HEK293 (cell line): ENCODE measurements around the gene CBX5.

Experiments used
- CTCF ChIP-seq: fragments of 450-650 bp; formaldehyde crosslinking; IDR thresholded peaks from 2 replicates; pipeline ENCODE4 v1.5.1; 2016; ENCODE audit warnings: missing biosample characterization, missing genetic modification characterization
- INSM2 ChIP-seq: fragments of 450-650 bp; formaldehyde crosslinking; IDR thresholded peaks from 2 replicates; pipeline ENCODE4 v1.5.1; 2016; ENCODE audit warnings: missing biosample characterization, missing genetic modification characterization
- KLF9 ChIP-seq: fragments of 450-650 bp; formaldehyde crosslinking; IDR thresholded peaks from 2 replicates; pipeline ENCODE4 v1.5.1; 2016; ENCODE audit warnings: missing biosample characterization, missing genetic modification characterization, low read depth
- MZF1 ChIP-seq: fragments of 450-650 bp; formaldehyde crosslinking; IDR thresholded peaks from 2 replicates; pipeline ENCODE4 v1.5.1; 2017; ENCODE audit warnings: missing biosample characterization, missing genetic modification characterization, borderline replicate concordance
- PRDM10 ChIP-seq: fragments of 450-650 bp; formaldehyde crosslinking; IDR thresholded peaks from 2 replicates; pipeline ENCODE4 v1.5.1; 2016; ENCODE audit warnings: missing biosample characterization, missing genetic modification characterization
- WT1 ChIP-seq: fragments of 450-650 bp; formaldehyde crosslinking; IDR thresholded peaks from 2 replicates; pipeline ENCODE4 v1.5.1; 2016; ENCODE audit warnings: missing biosample characterization, missing genetic modification characterization
- ZBTB48 ChIP-seq: fragments of 450-650 bp; formaldehyde crosslinking; IDR thresholded peaks from 2 replicates; pipeline ENCODE4 v1.5.1; 2016; ENCODE audit warnings: missing biosample characterization, missing genetic modification characterization
- ZFP41 ChIP-seq: fragments of 450-650 bp; formaldehyde crosslinking; IDR thresholded peaks from 2 replicates; pipeline ENCODE4 v1.5.1; 2016; ENCODE audit warnings: missing biosample characterization, missing genetic modification characterization, borderline replicate concordance
- ZNF169 ChIP-seq: fragments of 450-650 bp; formaldehyde crosslinking; IDR thresholded peaks from 2 replicates; pipeline ENCODE4 v1.5.1; 2016; ENCODE audit warnings: missing biosample characterization, missing genetic modification characterization
- ZNF18 ChIP-seq: fragments of 450-650 bp; formaldehyde crosslinking; IDR thresholded peaks from 2 replicates; pipeline ENCODE4 v1.5.1; 2016; ENCODE audit warnings: missing biosample characterization, missing genetic modification characterization
- ZNF184 ChIP-seq: fragments of 450-650 bp; IDR thresholded peaks from 2 replicates; pipeline ENCODE4 v1.5.1; 2018; ENCODE audit warnings: missing biosample characterization, mild to moderate bottlenecking, missing genetic modification characterization
- ZNF248 ChIP-seq: fragments of 450-650 bp; formaldehyde crosslinking; IDR thresholded peaks from 2 replicates; pipeline ENCODE4 v1.5.1; 2017; ENCODE audit warnings: missing biosample characterization, missing genetic modification characterization
- ZNF266 ChIP-seq: fragments of 450-650 bp; formaldehyde crosslinking; IDR thresholded peaks from 2 replicates; pipeline ENCODE4 v1.5.1; 2016; ENCODE audit warnings: missing biosample characterization, missing genetic modification characterization, low read depth
- ZNF404 ChIP-seq: fragments of 450-650 bp; formaldehyde crosslinking; IDR thresholded peaks from 2 replicates; pipeline ENCODE4 v1.5.1; 2017; ENCODE audit warnings: missing biosample characterization, missing genetic modification characterization
- ZNF416 ChIP-seq: fragments of 450-650 bp; formaldehyde crosslinking; IDR thresholded peaks from 2 replicates; pipeline ENCODE4 v1.5.1; 2016; ENCODE audit warnings: missing biosample characterization, missing genetic modification characterization
- ZNF530 ChIP-seq: fragments of 450-650 bp; formaldehyde crosslinking; IDR thresholded peaks from 2 replicates; pipeline ENCODE4 v1.5.1; 2016; ENCODE audit warnings: low read depth, missing biosample characterization, missing genetic modification characterization
- ZNF549 ChIP-seq: fragments of 450-650 bp; IDR thresholded peaks from 2 replicates; pipeline ENCODE4 v1.5.1; 2018; ENCODE audit warnings: missing biosample characterization, missing genetic modification characterization, mild to moderate bottlenecking, inconsistent platforms, moderate library complexity
- ZNF580 ChIP-seq: fragments of 450-650 bp; formaldehyde crosslinking; IDR thresholded peaks from 2 replicates; pipeline ENCODE4 v1.5.1; 2016; ENCODE audit warnings: missing biosample characterization, missing genetic modification characterization
- ZNF629 ChIP-seq: fragments of 450-650 bp; formaldehyde crosslinking; IDR thresholded peaks from 2 replicates; pipeline ENCODE4 v1.5.1; 2017; ENCODE audit warnings: missing biosample characterization, missing genetic modification characterization
- TF ChIP-seq, protein P1 (sequence below): fragments of 450-650 bp; formaldehyde crosslinking; IDR thresholded peaks from 2 replicates; pipeline ENCODE4 v1.5.1; 2016; ENCODE audit warnings: missing biosample characterization, missing genetic modification characterization
- TF ChIP-seq, protein P2 (sequence below): fragments of 450-650 bp; formaldehyde crosslinking; conservative IDR thresholded peaks from 2 replicates; pipeline ENCODE4 v1.5.1; 2016; ENCODE audit warnings: low read depth, missing biosample characterization, missing genetic modification characterization

CBX5 gene

DNA sequence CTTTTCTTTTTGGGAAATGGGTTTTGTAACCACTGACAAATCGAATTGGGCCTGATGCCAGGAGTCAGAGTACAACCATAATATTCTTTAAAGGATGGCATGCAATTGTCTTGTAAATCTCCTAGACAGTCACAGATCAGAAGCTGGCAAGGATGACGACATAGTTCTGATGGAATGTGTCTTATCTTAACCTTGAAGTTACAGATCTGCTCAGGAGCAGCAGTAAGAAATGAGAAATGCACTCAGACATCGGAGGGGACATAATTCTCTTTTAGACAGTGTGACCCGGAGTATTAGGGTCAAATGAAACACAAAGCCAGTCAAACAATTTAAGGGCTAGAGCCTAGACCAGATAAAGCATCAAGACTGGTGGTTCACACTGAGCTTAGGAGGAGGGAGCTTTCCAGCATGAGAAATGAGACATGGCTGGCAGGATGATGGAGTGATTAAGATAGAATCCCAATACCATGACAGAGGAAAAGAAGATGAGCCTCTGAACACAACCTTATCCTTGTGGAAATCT lies 17.5 kb downstream of the CBX5 start (continued):
- TF ChIP-seq, protein P1, sequence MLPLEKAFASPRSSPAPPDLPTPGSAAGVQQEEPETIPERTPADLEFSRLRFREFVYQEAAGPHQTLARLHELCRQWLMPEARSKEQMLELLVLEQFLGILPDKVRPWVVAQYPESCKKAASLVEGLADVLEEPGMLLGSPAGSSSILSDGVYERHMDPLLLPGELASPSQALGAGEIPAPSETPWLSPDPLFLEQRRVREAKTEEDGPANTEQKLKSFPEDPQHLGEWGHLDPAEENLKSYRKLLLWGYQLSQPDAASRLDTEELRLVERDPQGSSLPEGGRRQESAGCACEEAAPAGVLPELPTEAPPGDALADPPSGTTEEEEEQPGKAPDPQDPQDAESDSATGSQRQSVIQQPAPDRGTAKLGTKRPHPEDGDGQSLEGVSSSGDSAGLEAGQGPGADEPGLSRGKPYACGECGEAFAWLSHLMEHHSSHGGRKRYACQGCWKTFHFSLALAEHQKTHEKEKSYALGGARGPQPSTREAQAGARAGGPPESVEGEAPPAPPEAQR (tag by site-specific recombination): no peak
- TF ChIP-seq MZF1 (tag by site-specific recombination) (no peak), ZNF18 (tag by site-specific recombination) (peak; percentile 93), ZNF248 (tag by site-specific recombination) (no peak), ZFP41 (tag by site-specific recombination) (no peak), ZBTB48 (no peak), ZNF416 (no peak), PRDM10 (tag by site-specific recombination) (0 out of 2 replicates have a peak, but pooled peaks have one; percentile 20), ZNF169 (tag by site-specific recombination) (no peak), ZNF549 (no peak), INSM2 (peak; percentile 92), KLF9 (tag by site-specific recombination) (no peak), ZNF530 (tag by site-specific recombination) (no peak), CTCF (tag by site-specific recombination) (no peak), ZNF629 (peak; percentile 96), ZNF404 (no peak), WT1 (0 out of 2 replicates have a peak, but pooled peaks have one; percentile 13), ZNF184 (tag by site-specific recombination) (0 out of 2 replicates have a peak, but pooled peaks have one; percentile 72), ZNF580 (peak; percentile 76; the same call in 1 of the 2 replicates), ZNF266 (tag by site-specific recombination) (no peak)
- TF ChIP-seq, protein P2, sequence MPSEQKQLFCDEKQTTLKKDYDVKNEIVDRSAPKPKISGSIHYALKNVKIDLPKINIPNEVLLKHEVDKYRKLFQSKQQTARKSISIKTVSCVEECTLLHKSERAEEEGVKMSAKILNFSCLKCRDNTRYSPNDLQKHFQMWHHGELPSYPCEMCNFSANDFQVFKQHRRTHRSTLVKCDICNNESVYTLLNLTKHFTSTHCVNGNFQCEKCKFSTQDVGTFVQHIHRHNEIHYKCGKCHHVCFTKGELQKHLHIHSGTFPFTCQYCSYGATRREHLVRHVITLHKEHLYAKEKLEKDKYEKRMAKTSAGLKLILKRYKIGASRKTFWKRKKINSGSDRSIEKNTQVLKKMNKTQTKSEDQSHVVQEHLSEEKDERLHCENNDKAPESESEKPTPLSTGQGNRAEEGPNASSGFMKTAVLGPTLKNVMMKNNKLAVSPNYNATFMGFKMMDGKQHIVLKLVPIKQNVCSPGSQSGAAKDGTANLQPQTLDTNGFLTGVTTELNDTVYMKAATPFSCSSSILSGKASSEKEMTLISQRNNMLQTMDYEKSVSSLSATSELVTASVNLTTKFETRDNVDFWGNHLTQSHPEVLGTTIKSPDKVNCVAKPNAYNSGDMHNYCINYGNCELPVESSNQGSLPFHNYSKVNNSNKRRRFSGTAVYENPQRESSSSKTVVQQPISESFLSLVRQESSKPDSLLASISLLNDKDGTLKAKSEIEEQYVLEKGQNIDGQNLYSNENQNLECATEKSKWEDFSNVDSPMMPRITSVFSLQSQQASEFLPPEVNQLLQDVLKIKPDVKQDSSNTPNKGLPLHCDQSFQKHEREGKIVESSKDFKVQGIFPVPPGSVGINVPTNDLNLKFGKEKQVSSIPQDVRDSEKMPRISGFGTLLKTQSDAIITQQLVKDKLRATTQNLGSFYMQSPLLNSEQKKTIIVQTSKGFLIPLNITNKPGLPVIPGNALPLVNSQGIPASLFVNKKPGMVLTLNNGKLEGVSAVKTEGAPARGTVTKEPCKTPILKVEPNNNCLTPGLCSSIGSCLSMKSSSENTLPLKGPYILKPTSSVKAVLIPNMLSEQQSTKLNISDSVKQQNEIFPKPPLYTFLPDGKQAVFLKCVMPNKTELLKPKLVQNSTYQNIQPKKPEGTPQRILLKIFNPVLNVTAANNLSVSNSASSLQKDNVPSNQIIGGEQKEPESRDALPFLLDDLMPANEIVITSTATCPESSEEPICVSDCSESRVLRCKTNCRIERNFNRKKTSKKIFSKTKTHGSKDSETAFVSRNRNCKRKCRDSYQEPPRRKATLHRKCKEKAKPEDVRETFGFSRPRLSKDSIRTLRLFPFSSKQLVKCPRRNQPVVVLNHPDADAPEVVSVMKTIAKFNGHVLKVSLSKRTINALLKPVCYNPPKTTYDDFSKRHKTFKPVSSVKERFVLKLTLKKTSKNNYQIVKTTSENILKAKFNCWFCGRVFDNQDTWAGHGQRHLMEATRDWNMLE: no peak; the same call in 1 of the 2 replicates
